NOMO-1 (cell line): ENCODE results near the gene SMCO3.

Experiments used
- DNase-seq, 2 experiments: peaks; one replicate each; lab custom pipeline; 2025; ENCODE audit not compliant: unreplicated experiment in 2 of 2; lab: John Stamatoyannopoulos, UW

The SMCO3 gene

GRCh38 chr12:14814014-14814413, at the start of gene SMCO3:
Gene SMCO3 (minus strand): TSS chr12:14814182. CDS start chr12:14806680, 7,502 bp downstream.
- no peak for DNase-seq

- no peak for DNase-seq
These were observed 46.5 kb upstream of the SMCO3 start for GRCh38 chr12:14860490-14860889.

- no peak for DNase-seq
These were observed 44.5 kb upstream of the SMCO3 start for GRCh38 chr12:14858513-14858912.

GRCh38 chr12:14854586-14855183, 40.7 kb upstream of the SMCO3 start:
- DNase-seq: peak; percentile 25 to 43

DNA sequence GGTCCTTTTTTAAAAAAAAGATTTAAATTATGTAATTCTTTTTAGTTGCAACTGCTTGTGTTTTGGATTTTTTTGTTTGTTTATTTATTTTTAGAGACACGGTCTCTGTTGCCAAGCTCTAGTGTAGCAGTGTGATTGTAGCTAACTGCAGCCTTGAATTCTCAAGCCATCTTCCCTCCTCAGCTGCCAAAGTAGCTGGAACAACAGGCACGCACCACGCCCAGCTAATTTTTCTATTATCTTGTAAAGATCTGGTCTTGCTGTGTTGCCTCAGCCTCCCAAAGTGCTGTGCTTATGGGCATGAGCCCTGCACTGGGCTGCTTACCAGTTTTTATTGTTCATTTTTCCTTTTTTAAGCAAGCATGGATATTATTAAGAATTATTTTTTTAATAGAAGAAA, 40.0 kb upstream of the SMCO3 start:
- no peak for DNase-seq

- DNase-seq: no peak
These were observed 38.9 kb upstream of the SMCO3 start for GRCh38 chr12:14852880-14853279.

DNA sequence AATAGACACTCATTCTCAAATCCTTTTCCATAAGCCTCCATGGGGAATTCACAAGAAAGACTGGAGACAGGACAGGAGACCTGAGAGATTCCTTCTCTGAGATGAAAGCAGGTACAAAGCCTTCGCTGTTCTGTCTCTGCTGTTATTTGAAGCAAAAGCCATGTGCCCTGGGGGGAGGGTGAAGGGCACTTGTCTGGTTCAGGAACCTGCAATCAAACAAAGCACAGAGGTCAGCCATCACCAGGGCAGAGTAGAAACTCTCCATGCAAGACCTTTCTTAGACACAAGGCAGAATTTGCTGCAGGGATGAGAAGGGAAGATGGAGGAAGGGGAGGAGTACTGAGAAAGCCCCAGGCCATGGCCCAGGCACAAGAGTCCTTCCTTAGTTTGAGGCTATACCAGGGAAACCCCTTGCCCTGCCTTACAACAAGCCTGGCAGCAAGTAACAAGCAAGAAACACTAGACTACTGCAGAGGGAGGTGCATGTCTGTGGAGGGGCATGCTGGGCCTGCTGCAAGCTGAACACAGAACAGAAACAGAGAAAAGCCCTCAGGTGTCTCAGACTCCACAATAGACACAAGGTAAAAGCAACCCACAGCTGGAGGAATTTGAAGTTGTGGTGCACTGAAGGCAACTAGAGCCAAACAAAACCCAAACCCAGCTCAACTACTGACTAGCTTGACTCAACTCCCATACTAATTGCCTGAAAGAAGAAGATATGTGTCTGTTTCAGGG, 37.1 kb upstream of the SMCO3 start:
- DNase-seq: no peak

DNA sequence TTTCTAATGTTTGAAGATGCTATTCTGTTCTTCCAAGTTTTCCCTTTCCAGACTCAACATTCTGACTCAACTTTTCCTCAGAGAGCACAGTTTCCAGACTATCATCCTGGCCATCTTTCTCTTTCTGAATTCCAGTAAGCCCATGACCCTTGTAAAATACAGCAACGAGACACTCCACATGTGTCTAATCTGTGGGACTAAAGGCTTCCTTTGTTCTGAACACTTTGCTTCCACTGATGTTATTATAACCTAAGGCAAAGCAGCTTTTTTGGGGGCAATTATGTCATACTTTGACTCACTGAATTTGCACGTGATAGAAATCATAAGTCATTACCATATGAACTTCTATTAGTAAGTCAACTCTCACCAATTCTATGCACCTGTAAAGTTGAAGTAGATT, 35.7 kb upstream of the SMCO3 start:
- DNase-seq: no peak

- DNase-seq: no peak
These were observed 33.0 kb upstream of the SMCO3 start for GRCh38 chr12:14846876-14847580.

DNA sequence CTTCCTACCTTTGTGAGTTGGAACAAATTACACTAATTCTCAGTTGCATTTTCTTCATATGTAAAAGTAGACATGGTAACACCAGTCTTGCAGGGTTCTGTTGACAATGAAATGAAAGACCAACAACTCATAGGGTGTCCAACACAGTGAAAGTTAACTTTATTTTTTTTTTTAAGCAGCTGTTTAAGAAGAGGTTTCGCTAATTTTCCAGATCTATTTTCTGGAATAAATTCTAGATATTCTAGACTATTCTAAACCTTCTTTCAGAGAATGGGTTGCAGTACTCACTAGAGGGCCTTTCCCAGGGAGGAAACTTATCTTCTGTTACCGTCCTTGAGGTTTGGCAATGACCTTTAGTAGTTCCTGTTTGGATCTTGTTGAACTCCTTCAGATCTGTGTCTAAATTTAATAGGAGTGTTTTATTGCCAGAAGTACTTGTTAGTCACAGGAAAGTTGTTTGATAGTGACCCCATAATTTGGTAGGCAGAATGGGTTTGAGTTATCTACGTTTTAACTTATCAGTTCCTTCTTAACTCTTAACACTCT, 32.1 kb upstream of the SMCO3 start:
- peak; percentile 8 to 47 for DNase-seq

GRCh38 chr12:14845350-14845750, 31.4 kb upstream of the SMCO3 start:
- DNase-seq: peak in 1 of 2 experiments; percentile 33

DNA sequence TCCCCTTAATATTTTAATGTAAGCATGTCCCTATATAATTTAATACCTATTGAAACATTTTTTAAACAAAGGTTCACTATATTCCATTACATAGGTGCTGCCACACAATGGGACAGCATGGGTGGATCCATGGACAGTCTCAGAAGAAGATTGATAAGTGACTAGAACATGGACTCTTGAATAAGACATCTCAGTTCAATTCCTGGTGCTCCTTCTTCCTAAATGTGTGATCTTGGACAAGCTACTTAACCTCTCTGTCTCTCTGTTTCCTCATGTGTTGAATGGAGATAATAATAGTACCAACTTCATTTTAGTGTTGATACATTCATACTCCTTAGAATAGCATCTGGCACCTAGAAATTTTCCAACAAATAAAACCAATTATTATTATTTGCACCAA, 30.4 kb upstream of the SMCO3 start:
- no peak for DNase-seq

GRCh38 chr12:14843425-14843887, 29.5 kb upstream of the SMCO3 start, which contains the start of gene ART4:
Gene ART4 (minus strand): TSS chr12:14843526. CDS start chr12:14843113, 413 bp downstream.
- DNase-seq: no peak

DNA sequence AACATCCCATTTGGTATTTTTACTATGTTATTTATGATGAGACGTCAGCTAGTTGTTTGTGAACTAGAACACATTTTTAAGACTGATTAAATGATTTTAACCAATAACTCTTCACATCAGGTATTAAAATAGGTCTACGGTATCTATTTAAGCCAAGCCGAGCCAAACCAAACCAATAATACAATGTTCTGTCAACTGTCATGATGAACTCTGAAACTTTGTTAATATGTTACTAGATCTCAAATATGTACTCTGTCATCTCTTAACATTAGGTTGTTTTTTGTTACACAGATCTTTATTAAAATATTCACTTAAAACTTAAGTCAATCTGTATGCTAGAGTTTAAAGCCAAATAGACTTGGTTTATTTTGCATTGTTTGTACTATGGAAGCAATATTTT, 28.3 kb upstream of the SMCO3 start:
- no peak for DNase-seq

GRCh38 chr12:14841761-14842160, 27.8 kb upstream of the SMCO3 start:
- DNase-seq: no peak

DNA sequence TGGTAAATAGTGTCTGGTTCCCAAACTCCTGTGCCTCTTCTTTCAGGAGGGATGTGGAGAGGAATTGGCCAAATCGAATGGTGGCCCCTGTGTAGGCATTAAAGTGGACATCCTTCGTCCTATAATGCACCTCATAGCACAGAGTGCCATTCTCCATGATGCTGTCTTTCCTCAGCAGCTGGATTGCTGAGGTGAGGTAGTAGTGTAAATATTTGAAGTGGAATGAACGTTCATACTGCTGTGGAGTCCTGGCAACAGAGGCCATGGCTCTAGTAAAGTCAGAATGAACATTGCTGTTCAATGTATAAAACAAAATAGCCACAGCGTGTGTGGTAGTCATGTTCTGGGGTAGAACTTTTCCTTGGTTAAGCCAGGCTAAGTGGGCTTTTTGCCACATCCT, 26.6 kb upstream of the SMCO3 start:
- DNase-seq: no peak

DNA sequence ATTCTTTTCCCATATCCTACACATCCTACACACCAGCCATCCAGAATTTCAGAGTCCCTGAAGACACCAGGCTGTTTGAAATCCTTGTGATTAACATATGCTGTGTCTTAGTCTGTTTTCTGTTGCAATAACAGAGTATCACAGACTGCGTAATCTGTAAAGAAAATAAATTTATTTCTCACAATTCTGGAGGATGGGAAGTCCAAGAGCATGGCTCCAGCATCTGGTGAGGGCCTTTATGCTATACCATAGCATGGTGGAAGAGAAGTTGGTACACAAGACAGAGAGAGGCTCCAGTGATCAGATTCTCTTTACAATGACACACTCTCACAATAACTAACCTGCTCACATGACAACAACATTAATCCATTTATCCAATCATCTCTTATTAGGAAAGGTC, 25.3 kb upstream of the SMCO3 start:
- no peak for DNase-seq

- no peak for DNase-seq
These were observed 22.6 kb upstream of the SMCO3 start for GRCh38 chr12:14836336-14837210.

DNA sequence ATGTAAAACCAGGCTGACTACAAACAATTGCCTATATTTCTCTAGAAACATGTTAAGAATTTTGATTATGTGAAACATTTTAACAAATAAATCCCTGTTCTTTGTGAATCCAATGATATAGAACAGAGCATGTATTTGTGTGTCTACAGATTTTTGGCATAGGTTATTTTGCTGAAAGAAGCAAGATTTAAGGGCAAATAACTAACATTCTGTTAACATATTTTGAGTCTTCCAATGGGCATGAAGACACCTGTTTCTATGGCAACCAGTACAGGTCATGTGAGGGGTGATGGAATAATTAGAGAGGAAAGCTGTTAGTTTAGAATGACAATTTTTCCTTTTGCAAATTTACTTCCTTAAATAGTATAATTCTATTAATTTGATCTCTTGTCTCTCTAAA, 20.5 kb upstream of the SMCO3 start:
- DNase-seq: no peak

- DNase-seq: no peak
These were observed 20.0 kb upstream of the SMCO3 start for GRCh38 chr12:14833952-14834351.
